AG10803 (cell line): ENCODE data around the gene ANO7.

ENCODE experiments used
- DNase-seq: peaks from one replicate; pipeline ENCODE4 v3.0.0; 2010; ENCODE audit warnings: low read depth
- H3K4me3 ChIP-seq: 2 replicates; pipeline ENCODE4 v1.5.1; 2011; ENCODE audit warnings: mild to moderate bottlenecking, low read length, control low read depth
- TF ChIP-seq, protein P1 (sequence below): conservative IDR thresholded peaks from 2 replicates; pipeline ENCODE4 v1.5.1; 2011; ENCODE audit warnings: mild to moderate bottlenecking, low read length, control low read depth, inconsistent platforms

The ANO7 gene

DNA sequence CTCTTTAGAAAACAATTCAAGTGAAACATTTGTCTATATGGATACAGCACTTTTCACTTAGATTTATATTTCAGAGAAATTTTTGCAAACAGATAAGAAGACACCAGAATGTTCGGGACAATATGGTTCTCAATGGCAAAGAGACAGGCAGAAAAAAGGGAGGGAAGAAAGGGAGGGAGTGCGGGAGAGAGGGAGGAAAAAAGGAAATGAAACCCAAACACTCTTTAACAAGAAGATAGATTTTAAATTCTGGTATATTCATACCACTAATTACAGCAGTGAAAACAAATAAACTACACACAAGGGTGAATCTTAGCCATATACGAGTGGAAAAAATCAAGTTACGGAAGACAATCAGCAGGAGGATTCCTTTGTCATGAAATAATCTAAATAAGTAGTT, 42.2 kb upstream of the ANO7 start:
- no peak for DNase-seq
- TF ChIP-seq, protein P1, sequence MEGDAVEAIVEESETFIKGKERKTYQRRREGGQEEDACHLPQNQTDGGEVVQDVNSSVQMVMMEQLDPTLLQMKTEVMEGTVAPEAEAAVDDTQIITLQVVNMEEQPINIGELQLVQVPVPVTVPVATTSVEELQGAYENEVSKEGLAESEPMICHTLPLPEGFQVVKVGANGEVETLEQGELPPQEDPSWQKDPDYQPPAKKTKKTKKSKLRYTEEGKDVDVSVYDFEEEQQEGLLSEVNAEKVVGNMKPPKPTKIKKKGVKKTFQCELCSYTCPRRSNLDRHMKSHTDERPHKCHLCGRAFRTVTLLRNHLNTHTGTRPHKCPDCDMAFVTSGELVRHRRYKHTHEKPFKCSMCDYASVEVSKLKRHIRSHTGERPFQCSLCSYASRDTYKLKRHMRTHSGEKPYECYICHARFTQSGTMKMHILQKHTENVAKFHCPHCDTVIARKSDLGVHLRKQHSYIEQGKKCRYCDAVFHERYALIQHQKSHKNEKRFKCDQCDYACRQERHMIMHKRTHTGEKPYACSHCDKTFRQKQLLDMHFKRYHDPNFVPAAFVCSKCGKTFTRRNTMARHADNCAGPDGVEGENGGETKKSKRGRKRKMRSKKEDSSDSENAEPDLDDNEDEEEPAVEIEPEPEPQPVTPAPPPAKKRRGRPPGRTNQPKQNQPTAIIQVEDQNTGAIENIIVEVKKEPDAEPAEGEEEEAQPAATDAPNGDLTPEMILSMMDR: no peak
- H3K4me3 ChIP-seq: no peak overlapping the region

DNA sequence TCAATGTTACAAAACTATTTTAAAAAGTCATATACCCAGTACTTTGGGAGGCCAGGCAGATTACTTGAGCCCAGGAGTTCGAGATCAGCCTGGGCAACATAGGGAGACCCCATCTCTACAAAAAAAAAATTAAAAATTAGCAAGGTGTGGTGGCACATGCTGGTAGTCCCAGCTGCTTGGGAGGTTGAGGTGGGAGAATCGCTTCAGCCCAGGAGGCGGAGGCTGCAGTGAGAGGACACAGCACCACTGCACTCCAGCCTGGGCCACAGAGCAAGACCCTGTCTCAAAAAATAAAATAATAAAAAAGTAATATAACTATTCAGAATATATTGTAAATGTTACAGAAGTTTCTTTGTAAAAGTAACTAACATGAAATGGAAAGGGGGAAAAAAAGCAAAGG, 41.1 kb upstream of the ANO7 start:
- TF ChIP-seq, protein P1: no peak
- DNase-seq: no peak
- no peak overlapping the region for H3K4me3 ChIP-seq

DNA sequence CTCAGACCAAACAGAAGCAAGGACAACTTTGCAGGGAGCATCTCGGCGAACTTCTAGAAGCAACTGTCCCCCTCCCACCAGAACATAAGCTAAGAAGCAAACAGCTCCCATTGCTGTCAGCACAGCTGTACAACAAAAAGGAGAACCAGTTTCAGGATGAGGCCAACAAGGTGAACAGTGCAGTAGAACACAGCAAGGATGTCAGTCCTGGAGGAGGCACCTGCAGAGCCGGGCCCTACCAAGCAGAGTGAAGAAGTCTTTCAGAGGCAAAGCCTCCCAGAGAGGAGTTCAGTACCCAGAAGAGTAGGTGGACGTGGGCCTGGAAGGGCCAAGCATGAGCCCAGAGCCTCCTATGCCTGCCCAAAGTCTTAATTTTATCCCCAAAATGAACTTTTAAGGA, 40.2 kb upstream of the ANO7 start:
- TF ChIP-seq, protein P1: no peak
- DNase-seq: no peak
- H3K4me3 ChIP-seq: peak overlapping the region; percentile 93; the same call in 1 of the 2 replicates

DNA sequence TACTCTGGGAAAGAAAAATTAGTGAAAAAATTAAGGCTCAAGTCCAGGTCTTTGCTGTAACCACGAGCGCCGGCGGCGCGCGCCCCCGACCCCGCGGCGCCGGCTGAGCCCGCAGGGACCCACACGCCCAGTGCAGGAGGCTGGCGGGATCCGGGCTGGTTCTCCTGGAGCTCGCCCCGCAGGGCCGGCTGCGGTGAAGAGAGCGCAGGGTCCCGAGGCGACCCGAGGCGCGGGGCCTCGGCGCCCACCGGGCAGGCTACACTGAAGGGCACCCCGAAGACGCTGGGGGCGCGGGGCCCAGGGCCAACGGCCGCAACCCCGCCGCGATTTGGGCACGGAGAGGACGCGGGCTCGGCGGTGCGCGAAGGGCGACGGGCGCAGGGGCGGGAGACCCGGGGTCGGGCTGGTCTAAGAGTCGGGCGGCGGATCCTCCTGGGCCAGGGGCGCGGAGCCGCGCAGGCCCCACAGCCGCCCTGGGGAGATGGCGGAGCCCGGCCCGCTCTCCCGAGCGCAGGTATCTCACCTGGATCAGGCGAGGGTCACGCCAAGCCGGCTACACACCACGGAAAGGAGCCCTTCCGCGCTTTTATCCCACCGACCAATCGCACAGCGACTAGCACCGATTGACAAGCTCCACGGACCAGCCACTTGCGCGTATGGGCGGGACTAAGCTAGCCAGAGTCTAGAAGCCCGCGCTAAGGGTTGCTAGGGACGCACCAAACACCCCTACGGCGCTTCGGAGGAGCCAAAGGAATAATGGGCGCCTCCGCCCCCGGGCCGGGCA, 39.4 kb upstream of the ANO7 start, which contains the start of gene PASK:
PASK (minus strand) TSS at position 582 of the 784 bp plus-strand sequence. CDS start 6,440 bp downstream, outside the sequence.
- peak within 1 kb of the TSS; percentile 93 for H3K4me3 ChIP-seq
- TF ChIP-seq, protein P1: no peak
- DNase-seq: peak; percentile 86

DNA sequence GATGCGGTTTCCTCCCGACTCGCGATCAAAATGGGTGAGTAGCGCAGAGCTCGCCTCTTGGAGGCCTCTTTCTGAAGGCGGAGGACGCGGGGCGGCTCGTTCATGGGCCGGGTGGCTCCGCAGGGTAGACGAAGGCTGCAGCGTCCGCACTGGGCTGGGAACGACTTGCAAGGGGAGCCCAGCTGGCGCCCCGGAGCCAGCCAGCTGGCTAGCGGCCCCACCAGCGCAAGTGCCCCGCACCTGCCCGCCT, 38.9 kb upstream of the ANO7 start:
- no peak for DNase-seq
- H3K4me3 ChIP-seq: peak overlapping the region; percentile 93
- TF ChIP-seq, protein P1: no peak

DNA sequence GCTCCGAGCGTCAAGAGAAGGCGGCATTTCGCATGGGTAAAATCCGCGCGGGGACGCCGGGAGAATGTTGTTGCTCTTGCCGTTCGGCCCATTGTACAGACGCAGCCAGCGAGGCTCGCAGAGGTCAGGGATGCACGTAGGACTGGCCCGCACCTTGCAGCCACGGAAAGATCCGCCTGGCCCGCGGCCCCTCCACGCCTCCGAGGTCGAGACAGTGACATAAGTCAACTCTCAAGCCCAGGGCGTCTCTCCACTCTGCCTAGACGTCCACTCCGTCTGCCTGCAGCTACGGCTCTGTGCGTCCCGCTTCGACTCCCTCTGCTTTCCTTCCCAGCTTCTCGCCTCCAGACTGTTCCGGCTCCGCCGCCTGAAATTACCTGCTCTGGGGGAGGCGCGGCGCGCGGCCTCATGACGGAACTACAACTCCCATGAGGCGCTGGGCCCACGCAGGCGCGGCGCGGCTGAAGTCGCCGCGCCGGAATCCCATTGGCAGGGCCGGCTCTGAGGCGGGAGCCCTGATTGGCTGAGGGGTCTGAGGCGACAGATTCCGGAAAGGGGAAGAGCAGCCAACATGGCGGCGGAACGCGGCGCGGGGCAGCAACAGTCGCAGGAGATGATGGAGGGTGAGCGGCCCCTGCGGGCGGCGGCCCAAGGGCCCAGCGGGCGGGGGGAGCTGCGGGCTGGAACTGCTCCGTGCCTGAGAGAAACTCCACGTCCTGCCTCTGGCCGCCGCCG, 38.4 kb upstream of the ANO7 start, which contains the start of gene PPP1R7:
PPP1R7 (plus strand) TSS at position 543 of the 735 bp plus-strand sequence; CDS start at position 572, 29 bp downstream.
- peak within 1 kb of the TSS; percentile 93 for H3K4me3 ChIP-seq
- TF ChIP-seq, protein P1: no peak
- DNase-seq: peak; percentile 88
